Activated T-helper 2 cell treated with anti-CD3 and anti-CD28 coated beads, Interferon-gamma antibody, Interleukin-2, Interleukin-4, amounts not matched to agents 10 μg/mL and 5 μg/mL and 100 μg/mL, durations not matched to agents 14 hours and 24 hours and 36 hours (primary cell): ENCODE results near the gene APPBP2. TPM values are rescaled to one million over a fixed set of nuclear protein-coding genes. Genes with fewer than 3 reads are reported as not detected.
"Not testable (repeated sequence)": the region's sequence is repeated elsewhere in the genome, so short reads cannot be mapped to it uniquely, and the experiment has no call there.

Experiments
- DNase-seq: peaks from one replicate; pipeline ENCODE4 v3.0.0; 2021; ENCODE audit warnings: low spot score
- H3K27ac Mint-ChIP-seq: one replicate; pipeline ENCODE4 v1.8.0; 2021; ENCODE audit warnings: mixed read lengths
- H3K27me3 Mint-ChIP-seq: one replicate; pipeline ENCODE4 v1.8.0; 2021; ENCODE audit warnings: low read depth, mixed read lengths
- H3K36me3 Mint-ChIP-seq: one replicate; pipeline ENCODE4 v1.8.0; 2021; ENCODE audit warnings: low read depth, mixed read lengths
- H3K4me1 Mint-ChIP-seq: one replicate; pipeline ENCODE4 v1.8.0; 2021; ENCODE audit warnings: low read depth, mixed read lengths
- H3K4me3 Mint-ChIP-seq: one replicate; pipeline ENCODE4 v1.8.0; 2021; ENCODE audit warnings: low read depth, mild to moderate bottlenecking, moderate library complexity, mixed read lengths
- H3K9me3 Mint-ChIP-seq: one replicate; pipeline ENCODE4 v1.8.0; 2021; ENCODE audit warnings: mixed read lengths
- intact Hi-C: fragments of 100-400 bp; cut with micrococcal nuclease; formaldehyde crosslinking; loops from one replicate; pipeline ENCODE4 v1.15.1; 2023
- total RNA-seq: library from RNA; stranded (reverse); gene quantifications from 2 replicates; pipeline ENCODE4 v1.2.3, GENCODE V29; 2022

Gene APPBP2
- total RNA-seq, 1 donor from 2014 or later: 26.9 TPM

GRCh38 chr17:60508384-60508980 lies 17.6 kb downstream of the APPBP2 start:
- H3K4me3 Mint-ChIP-seq: no peak overlapping the region
- intact Hi-C loops: no loop called here

GRCh38 chr17:60506312-60506711 lies 19.7 kb downstream of the APPBP2 start:
- H3K4me1 Mint-ChIP-seq: peaks cover 8% of the 10 kb centered on the region
- intact Hi-C loops: no loop called here
- no peak overlapping the region for H3K4me3 Mint-ChIP-seq
- H3K27ac Mint-ChIP-seq: no peak overlapping the region
- no peaks in the 10 kb centered on the region for H3K27me3 Mint-ChIP-seq
- no peaks in the 10 kb centered on the region for H3K9me3 Mint-ChIP-seq
- peaks cover 4% of the 10 kb centered on the region for H3K36me3 Mint-ChIP-seq
- DNase-seq: no peak

More at GRCh38 chr17:60508384-60508980, 17.6 kb downstream of the APPBP2 start:
- no peak for DNase-seq
- Mint-ChIP-seq H3K36me3 (peaks cover 10% of the 10 kb centered on the region), H3K9me3 (no peaks in the 10 kb centered on the region), H3K4me1 (peaks cover 8% of the 10 kb centered on the region), H3K27ac (no peak overlapping the region), H3K27me3 (no peaks in the 10 kb centered on the region)

DNA sequence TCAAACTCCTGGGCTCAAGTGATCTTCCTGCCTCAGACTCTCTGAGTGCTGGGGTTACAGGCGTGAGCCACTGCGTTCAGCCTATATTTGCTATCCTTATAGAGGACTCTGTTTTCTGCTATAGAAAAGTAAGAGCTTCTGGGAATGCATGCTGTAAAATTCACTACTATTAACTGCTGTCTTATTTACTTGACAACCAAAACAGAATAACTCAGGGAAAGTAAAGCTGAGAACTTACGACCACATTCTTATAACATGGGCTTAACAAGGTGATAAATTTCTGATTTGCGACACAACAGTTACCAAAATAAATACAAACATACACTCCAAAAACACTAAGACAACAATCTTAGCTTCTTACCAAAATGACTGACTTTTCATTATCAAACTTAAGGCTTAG lies 23.9 kb downstream of the APPBP2 start:
- H3K27ac Mint-ChIP-seq: no peak overlapping the region
- H3K9me3 Mint-ChIP-seq: no peaks in the 10 kb centered on the region
- no peak overlapping the region for H3K4me3 Mint-ChIP-seq
- no peak for DNase-seq
- H3K27me3 Mint-ChIP-seq: no peaks in the 10 kb centered on the region
- H3K4me1 Mint-ChIP-seq: peaks cover 5% of the 10 kb centered on the region
- intact Hi-C loops: no loop called here
- peaks cover 22% of the 10 kb centered on the region for H3K36me3 Mint-ChIP-seq

- H3K27ac Mint-ChIP-seq: no peak overlapping the region
- H3K9me3 Mint-ChIP-seq: no peaks in the 10 kb centered on the region
- no peaks in the 10 kb centered on the region for H3K27me3 Mint-ChIP-seq
Observed at GRCh38 chr17:60501589-60501988, 24.5 kb downstream of the APPBP2 start.

GRCh38 chr17:60496041-60496440 lies 30.0 kb downstream of the APPBP2 start:
- Mint-ChIP-seq H3K27ac (no peak overlapping the region), H3K4me1 (peaks cover 1% of the 10 kb centered on the region), H3K4me3 (no peak overlapping the region), H3K36me3 (peaks cover 78% of the 10 kb centered on the region), H3K27me3 (no peaks in the 10 kb centered on the region), H3K9me3 (peaks cover 2% of the 10 kb centered on the region)
- intact Hi-C loops: no loop called here
- no peak for DNase-seq

More at GRCh38 chr17:60501589-60501988, 24.5 kb downstream of the APPBP2 start:
- Mint-ChIP-seq H3K36me3 (peaks cover 26% of the 10 kb centered on the region), H3K4me1 (peaks cover 5% of the 10 kb centered on the region), H3K4me3 (no peak overlapping the region)
- intact Hi-C loops: no loop called here
- no peak for DNase-seq

GRCh38 chr17:60495260-60495659 lies 30.8 kb downstream of the APPBP2 start:
- H3K4me3 Mint-ChIP-seq: no peak overlapping the region
- peaks cover 7% of the 10 kb centered on the region for H3K9me3 Mint-ChIP-seq
- DNase-seq: no peak
- H3K27me3 Mint-ChIP-seq: no peaks in the 10 kb centered on the region
- peaks cover 86% of the 10 kb centered on the region for H3K36me3 Mint-ChIP-seq
- H3K27ac Mint-ChIP-seq: no peak overlapping the region
- intact Hi-C loops: no loop called here
- H3K4me1 Mint-ChIP-seq: peaks cover 1% of the 10 kb centered on the region

GRCh38 chr17:60493847-60494321 lies 32.2 kb downstream of the APPBP2 start:
- Mint-ChIP-seq H3K4me1 (no peaks in the 10 kb centered on the region), H3K27me3 (no peaks in the 10 kb centered on the region), H3K27ac (no peak overlapping the region), H3K9me3 (peaks cover 13% of the 10 kb centered on the region), H3K36me3 (peaks cover 87% of the 10 kb centered on the region), H3K4me3 (no peak overlapping the region)
- intact Hi-C loops: no loop called here
- DNase-seq: no peak

- Mint-ChIP-seq H3K36me3 (peaks cover 88% of the 10 kb centered on the region), H3K4me3 (no peak overlapping the region), H3K27ac (no peak overlapping the region), H3K9me3 (peaks cover 24% of the 10 kb centered on the region), H3K4me1 (no peaks in the 10 kb centered on the region), H3K27me3 (no peaks in the 10 kb centered on the region)
- no peak for DNase-seq
- intact Hi-C loops: no loop called here
Observed at GRCh38 chr17:60491771-60492170, 34.3 kb downstream of the APPBP2 start.

DNA sequence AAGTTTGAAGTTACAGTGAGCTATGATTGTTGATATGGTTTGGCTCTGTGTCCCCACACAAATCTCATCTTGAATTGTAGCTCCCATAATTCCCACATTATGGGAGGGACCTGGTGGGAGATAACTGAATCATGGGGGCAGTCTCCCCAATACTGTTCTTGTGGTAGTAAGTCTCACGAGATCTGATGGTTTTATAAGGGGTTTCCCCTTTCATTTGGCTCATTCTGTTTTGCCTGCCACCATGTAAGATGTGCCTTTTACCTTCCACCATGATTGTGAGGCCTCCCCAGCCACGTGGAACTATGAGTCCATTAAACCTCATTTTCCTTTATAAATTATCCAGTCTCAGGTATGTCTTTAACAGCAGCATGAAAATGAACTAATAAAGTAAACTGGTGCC lies 35.4 kb downstream of the APPBP2 start:
- H3K27ac Mint-ChIP-seq, DNase-seq, H3K27me3 Mint-ChIP-seq, H3K4me1 Mint-ChIP-seq, intact Hi-C loops, H3K4me3 Mint-ChIP-seq: not testable (repeated sequence)
- peaks cover 88% of the 10 kb centered on the region for H3K36me3 Mint-ChIP-seq
- peaks cover 34% of the 10 kb centered on the region for H3K9me3 Mint-ChIP-seq

DNA sequence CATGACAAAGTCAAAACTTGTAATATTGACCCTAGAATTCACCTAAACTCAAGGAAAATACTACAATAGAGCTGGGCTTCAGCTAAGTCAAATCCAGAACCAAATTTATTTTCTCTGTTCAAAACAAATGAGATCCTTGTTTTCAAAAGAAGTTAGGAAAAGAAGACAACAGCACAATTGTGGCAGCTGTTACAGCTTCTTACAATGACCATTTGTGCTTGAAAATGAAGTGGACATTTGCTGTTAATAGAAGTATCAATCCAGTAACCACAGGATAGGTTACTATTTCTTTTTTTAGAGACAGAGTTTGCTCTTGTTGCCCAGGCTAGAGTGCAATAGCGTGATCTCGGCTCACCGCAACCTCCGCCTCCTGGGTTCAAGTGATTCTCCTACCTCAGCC lies 44.4 kb downstream of the APPBP2 start:
- intact Hi-C loops: no loop called here
- H3K27ac Mint-ChIP-seq: no peak overlapping the region
- no peaks in the 10 kb centered on the region for H3K27me3 Mint-ChIP-seq
- H3K36me3 Mint-ChIP-seq: peaks cover 22% of the 10 kb centered on the region
- H3K4me1 Mint-ChIP-seq: no peaks in the 10 kb centered on the region
- peaks cover 13% of the 10 kb centered on the region for H3K9me3 Mint-ChIP-seq
- H3K4me3 Mint-ChIP-seq: no peak overlapping the region
- no peak for DNase-seq

GRCh38 chr17:60473788-60474187 lies 52.3 kb downstream of the APPBP2 start:
- no peak overlapping the region for H3K27ac Mint-ChIP-seq
- H3K9me3 Mint-ChIP-seq: peaks cover 8% of the 10 kb centered on the region
- intact Hi-C loops: no loop called here
- DNase-seq: no peak
- no peak overlapping the region for H3K4me3 Mint-ChIP-seq
- peaks cover 6% of the 10 kb centered on the region for H3K4me1 Mint-ChIP-seq
- H3K36me3 Mint-ChIP-seq: peaks cover 48% of the 10 kb centered on the region
- no peaks in the 10 kb centered on the region for H3K27me3 Mint-ChIP-seq

GRCh38 chr17:60472449-60472848 lies 53.6 kb downstream of the APPBP2 start:
- Mint-ChIP-seq H3K4me1 (peaks cover 6% of the 10 kb centered on the region), H3K4me3 (no peak overlapping the region), H3K36me3 (peaks cover 48% of the 10 kb centered on the region), H3K27me3 (no peaks in the 10 kb centered on the region), H3K27ac (no peak overlapping the region), H3K9me3 (peaks cover 8% of the 10 kb centered on the region)
- DNase-seq: no peak
- intact Hi-C loops: no loop called here

DNA sequence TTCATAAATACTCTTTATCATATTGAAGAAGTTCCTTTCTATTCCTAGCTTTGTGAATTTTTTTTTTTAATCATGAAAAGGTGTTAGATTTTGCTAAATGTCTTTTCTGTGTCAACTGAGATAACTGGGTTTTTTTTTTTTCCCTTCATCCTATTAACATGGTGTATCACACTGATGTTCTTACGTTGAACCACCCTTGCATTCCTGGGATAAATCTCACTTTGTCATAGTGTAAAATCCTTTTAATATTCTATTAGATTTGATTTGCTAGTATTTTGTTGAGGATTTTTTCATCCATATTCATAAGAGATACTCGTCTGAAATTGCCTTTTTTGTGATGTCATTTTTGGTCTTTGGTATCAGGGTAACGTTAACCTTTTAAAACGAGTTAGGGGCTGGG lies 54.6 kb downstream of the APPBP2 start:
- Mint-ChIP-seq H3K36me3 (peaks cover 45% of the 10 kb centered on the region), H3K27me3 (no peaks in the 10 kb centered on the region), H3K4me3 (no peak overlapping the region), H3K9me3 (peaks cover 8% of the 10 kb centered on the region), H3K4me1 (peaks cover 6% of the 10 kb centered on the region), H3K27ac (no peak overlapping the region)
- no peak for DNase-seq
- intact Hi-C loops: no loop called here

GRCh38 chr17:60468371-60468770 lies 57.7 kb downstream of the APPBP2 start:
- Mint-ChIP-seq H3K4me1 (peaks cover 6% of the 10 kb centered on the region), H3K27me3 (no peaks in the 10 kb centered on the region), H3K9me3 (peaks cover 8% of the 10 kb centered on the region), H3K4me3 (no peak overlapping the region), H3K36me3 (peaks cover 55% of the 10 kb centered on the region), H3K27ac (no peak overlapping the region)
- intact Hi-C loops: no loop called here
- no peak for DNase-seq
